CD4-positive, CD25-positive, alpha-beta regulatory T cell (primary cell): ENCODE measurements around the gene HSF5. TPM values are rescaled to one million over a fixed set of nuclear protein-coding genes. Genes with fewer than 3 reads are reported as not detected.

Experiments
- polyA plus RNA-seq, 4 donors: library from polyadenylated mRNA; unstranded; fragments of 300-500 nt; fragmentation: Illumina TruSeq; gene quantifications; one replicate each; pipeline ENCODE4 v1.2.3, GENCODE V29; 2021
- total RNA-seq: library from RNA; stranded (reverse); gene quantifications from one replicate; pipeline ENCODE4 v1.2.3, GENCODE V29; 2022

The HSF5 gene
- total and polyA plus RNA-seq, 5 donors from 2014 or later: 0.83 to 3.0 (median 1.4) TPM

Other genes with a start within 250 kb of the HSF5 start
- 0.15 TPM for gene LPO, start 249.8 kb downstream of the HSF5 start, total RNA-seq
- under 1 TPM in 1 of 4 donors, not detected in 3; 0.08 TPM for gene LPO, start 249.8 kb downstream of the HSF5 start, polyA plus RNA-seq
- not detected for gene MPO, start 207.5 kb downstream of the HSF5 start, total RNA-seq
- gene MPO, start 207.5 kb downstream of the HSF5 start, polyA plus RNA-seq: under 1 TPM in 1 of 4 donors, not detected in 3; 0.19 TPM
- gene TSPOAP1, start 159.6 kb downstream of the HSF5 start, total RNA-seq: 47.4 TPM
- gene TSPOAP1, start 159.6 kb downstream of the HSF5 start, polyA plus RNA-seq: 1 to 10 TPM in 2 of 4 donors, under 1 TPM in 2; 0.73 to 1.6 (median 0.92) TPM
- 52.6 TPM for gene SUPT4H1, start 136.2 kb downstream of the HSF5 start, total RNA-seq
- 100 to 1,000 TPM; 123 to 177 (median 136) TPM for gene SUPT4H1, start 136.2 kb downstream of the HSF5 start, polyA plus RNA-seq
- gene RNF43, start 70.9 kb downstream of the HSF5 start, total RNA-seq: 3.3 TPM
- under 1 TPM in 3 of 4 donors, not detected in 1; 0.23 to 0.90 (median 0.65) TPM for gene RNF43, start 70.9 kb downstream of the HSF5 start, polyA plus RNA-seq
- 43.6 TPM for gene MTMR4, start 26.2 kb upstream of the HSF5 start, total RNA-seq
- gene MTMR4, start 26.2 kb upstream of the HSF5 start, polyA plus RNA-seq: 10 to 100 TPM; 16.5 to 23.8 (median 18.6) TPM
- 1.8 TPM for gene TEX14, start 203.6 kb upstream of the HSF5 start, total RNA-seq
- gene TEX14, start 203.6 kb upstream of the HSF5 start, polyA plus RNA-seq: under 1 TPM in 2 of 4 donors, not detected in 2; 0.05 to 0.37 TPM
- 12.7 TPM for gene RAD51C, start 204.2 kb upstream of the HSF5 start, total RNA-seq
- 10 to 100 TPM; 49.2 to 89.3 (median 56.3) TPM for gene RAD51C, start 204.2 kb upstream of the HSF5 start, polyA plus RNA-seq